Activated CD4-positive, alpha-beta T cell treated with anti-CD3 and anti-CD28 coated beads, Interleukin-2, amount 10 ng/mL, durations not matched to agents 24 days and 14 days (primary cell): Measurements from ENCODE around the gene IGF1R. TPM values are rescaled to one million over a fixed set of nuclear protein-coding genes. Genes with fewer than 3 reads are reported as not detected.

Experiments
- DNase-seq: peaks from one replicate; pipeline ENCODE4 v3.0.0; 2022
- H3K27ac Mint-ChIP-seq: one replicate; pipeline ENCODE4 v1.8.0; 2022; ENCODE audit warnings: mild to moderate bottlenecking, mixed read lengths
- H3K27me3 Mint-ChIP-seq: one replicate; pipeline ENCODE4 v1.8.0; 2022; ENCODE audit warnings: mixed read lengths
- H3K36me3 Mint-ChIP-seq: one replicate; pipeline ENCODE4 v1.8.0; 2022; ENCODE audit warnings: low read depth, mild to moderate bottlenecking, mixed read lengths
- H3K4me1 Mint-ChIP-seq: one replicate; pipeline ENCODE4 v1.8.0; 2021; ENCODE audit warnings: mixed read lengths
- H3K4me3 Mint-ChIP-seq: one replicate; pipeline ENCODE4 v1.8.0; 2022; ENCODE audit warnings: mild to moderate bottlenecking, moderate library complexity, mixed read lengths
- H3K9me3 Mint-ChIP-seq: one replicate; pipeline ENCODE4 v1.8.0; 2021; ENCODE audit warnings: mixed read lengths
- intact Hi-C: fragments of 100-400 bp; cut with micrococcal nuclease; formaldehyde crosslinking; loops from one replicate; pipeline ENCODE4 v1.15.1; 2023
- total RNA-seq: library from RNA; stranded (reverse); gene quantifications from 2 replicates; pipeline ENCODE4 v1.2.3, GENCODE V29; 2022

Gene IGF1R
- total RNA-seq, 1 donor from 2014 or later = 35.3 TPM

GRCh38 chr15:98671060-98672008, 23.0 kb downstream of the IGF1R start:
- H3K27me3 Mint-ChIP-seq = no peaks in the 10 kb centered on the region
- DNase-seq = no peak
- H3K36me3 Mint-ChIP-seq = no peaks in the 10 kb centered on the region
- peaks cover 41% of the 10 kb centered on the region for H3K4me1 Mint-ChIP-seq
- H3K27ac Mint-ChIP-seq = no peak overlapping the region
- H3K4me3 Mint-ChIP-seq = no peak overlapping the region
- no peaks in the 10 kb centered on the region for H3K9me3 Mint-ChIP-seq
- intact Hi-C loops = no loop called here

GRCh38 chr15:98673133-98673532, 24.8 kb downstream of the IGF1R start:
- Mint-ChIP-seq H3K36me3 (peaks cover 2% of the 10 kb centered on the region), H3K27ac (no peak overlapping the region), H3K4me3 (no peak overlapping the region), H3K27me3 (no peaks in the 10 kb centered on the region), H3K9me3 (no peaks in the 10 kb centered on the region), H3K4me1 (peaks cover 39% of the 10 kb centered on the region)
- intact Hi-C loops = no loop called here
- no peak for DNase-seq

- Mint-ChIP-seq H3K27me3 (no peaks in the 10 kb centered on the region), H3K9me3 (no peaks in the 10 kb centered on the region), H3K4me3 (no peak overlapping the region), H3K36me3 (peaks cover 2% of the 10 kb centered on the region), H3K4me1 (peaks cover 27% of the 10 kb centered on the region), H3K27ac (no peak overlapping the region)
- intact Hi-C loops = no loop called here
- no peak for DNase-seq
Measured at GRCh38 chr15:98674336-98674735, 26.0 kb downstream of the IGF1R start.

GRCh38 chr15:98676586-98677270, 28.4 kb downstream of the IGF1R start:
- peaks cover 9% of the 10 kb centered on the region for H3K4me1 Mint-ChIP-seq
- H3K27me3 Mint-ChIP-seq = no peaks in the 10 kb centered on the region
- intact Hi-C loops = no loop called here
- peaks cover 2% of the 10 kb centered on the region for H3K36me3 Mint-ChIP-seq
- no peak overlapping the region for H3K27ac Mint-ChIP-seq
- no peaks in the 10 kb centered on the region for H3K9me3 Mint-ChIP-seq
- H3K4me3 Mint-ChIP-seq = no peak overlapping the region
- no peak for DNase-seq

- no peak overlapping the region for H3K4me3 Mint-ChIP-seq
- H3K9me3 Mint-ChIP-seq = no peaks in the 10 kb centered on the region
- DNase-seq = no peak
- no peak overlapping the region for H3K27ac Mint-ChIP-seq
- intact Hi-C loops = no loop called here
- H3K27me3 Mint-ChIP-seq = no peaks in the 10 kb centered on the region
- peaks cover 14% of the 10 kb centered on the region for H3K4me1 Mint-ChIP-seq
- peaks cover 2% of the 10 kb centered on the region for H3K36me3 Mint-ChIP-seq
Measured at GRCh38 chr15:98677345-98678059, 29.2 kb downstream of the IGF1R start.

- no peak for DNase-seq
- Mint-ChIP-seq H3K27me3 (no peaks in the 10 kb centered on the region), H3K9me3 (no peaks in the 10 kb centered on the region), H3K4me3 (no peak overlapping the region), H3K27ac (no peak overlapping the region), H3K4me1 (peaks cover 18% of the 10 kb centered on the region), H3K36me3 (peaks cover 2% of the 10 kb centered on the region)
- intact Hi-C loops = no loop called here
Measured at GRCh38 chr15:98678484-98678883, 30.1 kb downstream of the IGF1R start.

GRCh38 chr15:98681061-98681460, 32.7 kb downstream of the IGF1R start:
- no peaks in the 10 kb centered on the region for H3K9me3 Mint-ChIP-seq
- H3K27me3 Mint-ChIP-seq = no peaks in the 10 kb centered on the region
- H3K4me1 Mint-ChIP-seq = peaks cover 30% of the 10 kb centered on the region
- H3K36me3 Mint-ChIP-seq = peaks cover 2% of the 10 kb centered on the region
- intact Hi-C loops = no loop called here
- no peak overlapping the region for H3K4me3 Mint-ChIP-seq
- H3K27ac Mint-ChIP-seq = no peak overlapping the region
- no peak for DNase-seq

GRCh38 chr15:98682992-98683701, 34.8 kb downstream of the IGF1R start:
- Mint-ChIP-seq H3K36me3 (no peaks in the 10 kb centered on the region), H3K9me3 (no peaks in the 10 kb centered on the region), H3K4me1 (peaks cover 35% of the 10 kb centered on the region), H3K4me3 (no peak overlapping the region), H3K27me3 (no peaks in the 10 kb centered on the region), H3K27ac (no peak overlapping the region)
- intact Hi-C loops = no loop called here
- DNase-seq = no peak

- no peaks in the 10 kb centered on the region for H3K36me3 Mint-ChIP-seq
- no peak for DNase-seq
- H3K4me1 Mint-ChIP-seq = peaks cover 38% of the 10 kb centered on the region
- H3K27me3 Mint-ChIP-seq = no peaks in the 10 kb centered on the region
- intact Hi-C loops = no loop called here
- no peak overlapping the region for H3K27ac Mint-ChIP-seq
- H3K4me3 Mint-ChIP-seq = no peak overlapping the region
- no peaks in the 10 kb centered on the region for H3K9me3 Mint-ChIP-seq
Measured at GRCh38 chr15:98683831-98684230, 35.5 kb downstream of the IGF1R start.

- H3K4me3 Mint-ChIP-seq = no peak overlapping the region
Measured at GRCh38 chr15:98684436-98684835, 36.1 kb downstream of the IGF1R start.

GRCh38 chr15:98684995-98685525, 36.7 kb downstream of the IGF1R start:
- Mint-ChIP-seq H3K27me3 (no peaks in the 10 kb centered on the region), H3K36me3 (no peaks in the 10 kb centered on the region), H3K9me3 (no peaks in the 10 kb centered on the region), H3K4me3 (no peak overlapping the region), H3K27ac (no peak overlapping the region), H3K4me1 (peaks cover 38% of the 10 kb centered on the region)
- intact Hi-C loops = no loop called here
- no peak for DNase-seq

More at GRCh38 chr15:98684436-98684835, 36.1 kb downstream of the IGF1R start:
- Mint-ChIP-seq H3K27me3 (no peaks in the 10 kb centered on the region), H3K36me3 (no peaks in the 10 kb centered on the region), H3K27ac (no peak overlapping the region), H3K9me3 (no peaks in the 10 kb centered on the region), H3K4me1 (peaks cover 38% of the 10 kb centered on the region)
- intact Hi-C loops = no loop called here
- no peak for DNase-seq

GRCh38 chr15:98686983-98687382, 38.6 kb downstream of the IGF1R start:
- intact Hi-C loops = no loop called here
- peaks cover 32% of the 10 kb centered on the region for H3K4me1 Mint-ChIP-seq
- DNase-seq = no peak
- H3K4me3 Mint-ChIP-seq = no peak overlapping the region
- no peaks in the 10 kb centered on the region for H3K27me3 Mint-ChIP-seq
- H3K36me3 Mint-ChIP-seq = no peaks in the 10 kb centered on the region
- no peaks in the 10 kb centered on the region for H3K9me3 Mint-ChIP-seq
- H3K27ac Mint-ChIP-seq = no peak overlapping the region

GRCh38 chr15:98689431-98689861, 41.1 kb downstream of the IGF1R start:
- Mint-ChIP-seq H3K36me3 (no peaks in the 10 kb centered on the region), H3K4me1 (peaks cover 23% of the 10 kb centered on the region), H3K27me3 (no peaks in the 10 kb centered on the region), H3K27ac (no peak overlapping the region), H3K9me3 (no peaks in the 10 kb centered on the region), H3K4me3 (no peak overlapping the region)
- intact Hi-C loops = no loop called here
- DNase-seq = no peak
